ENCODE data around the gene PCBP3.

Gene PCBP3

GRCh38 chr21:45852886-45853400, 209.4 kb downstream of the PCBP3 start:
- Histone ChIP-seq H4K20me1 (ENCODE audit: low read depth, low read length) (no peaks in the 10 kb centered on the region), H3F3A (ENCODE audit: insufficient read depth) (no peaks in the 10 kb centered on the region)
- no peak for TF ChIP-seq EZH2phosphoT487 (conservative IDR thresholded peaks at IDR 0.05; ENCODE audit: low read length)
- TF ChIP-seq CTCF (IDR thresholded peaks at IDR 0.05; ENCODE audit: insufficient read depth, low read length, poor library complexity, severe bottlenecking) = no peak

GRCh38 chr21:45853703-45854342, 210.3 kb downstream of the PCBP3 start:
- H3K4me2 ChIP-seq (ENCODE audit: low read depth, low read length, poor library complexity, severe bottlenecking) = no peak overlapping the region
- no peaks in the 10 kb centered on the region for H3K9me3 ChIP-seq (ENCODE audit: insufficient read depth, low read length)
- no peaks in the 10 kb centered on the region for H3F3A ChIP-seq (ENCODE audit: insufficient read depth)
- no peak overlapping the region for H2AFZ ChIP-seq (ENCODE audit: low read depth, low read length, severe bottlenecking)
- H3K36me3 ChIP-seq (ENCODE audit: low read length) = no peaks in the 10 kb centered on the region
- no peak overlapping the region for H3K4me3 ChIP-seq (ENCODE audit: insufficient read depth, low read length, poor library complexity, severe bottlenecking)
- no peaks in the 10 kb centered on the region for H3K27me3 ChIP-seq (ENCODE audit: low read length)
- H3K9me2 ChIP-seq (replicated peaks; ENCODE audit: insufficient read depth, low read length) = no peaks in the 10 kb centered on the region
- no peaks in the 10 kb centered on the region for H4K20me1 ChIP-seq (ENCODE audit: low read depth, low read length)
- H3K9ac ChIP-seq (ENCODE audit: low read length) = no peak overlapping the region
- no peaks in the 10 kb centered on the region for H3K79me2 ChIP-seq (ENCODE audit: insufficient read depth, low read length)
- no peak overlapping the region for H3K27ac ChIP-seq (ENCODE audit: low read depth, low read length)
- TF ChIP-seq CTCF (IDR thresholded peaks at IDR 0.05; ENCODE audit: insufficient read depth, low read length, poor library complexity, severe bottlenecking) (no peak), EZH2phosphoT487 (conservative IDR thresholded peaks at IDR 0.05; ENCODE audit: low read length) (no peak)

More at GRCh38 chr21:45852886-45853400, 209.4 kb downstream of the PCBP3 start:
- Histone ChIP-seq H3K36me3 (ENCODE audit: low read length) (no peaks in the 10 kb centered on the region), H3K4me2 (ENCODE audit: low read depth, low read length, poor library complexity, severe bottlenecking) (no peak overlapping the region), H3K9ac (ENCODE audit: low read length) (no peak overlapping the region), H3K9me3 (ENCODE audit: insufficient read depth, low read length) (no peaks in the 10 kb centered on the region), H2AFZ (ENCODE audit: low read depth, low read length, severe bottlenecking) (no peak overlapping the region), H3K9me2 (replicated peaks; ENCODE audit: insufficient read depth, low read length) (no peaks in the 10 kb centered on the region), H3K79me2 (ENCODE audit: insufficient read depth, low read length) (no peaks in the 10 kb centered on the region), H3K27me3 (ENCODE audit: low read length) (no peaks in the 10 kb centered on the region), H3K27ac (ENCODE audit: low read depth, low read length) (no peak overlapping the region), H3K4me3 (ENCODE audit: insufficient read depth, low read length, poor library complexity, severe bottlenecking) (no peak overlapping the region)

GRCh38 chr21:45854690-45855247, 211.2 kb downstream of the PCBP3 start:
- Histone ChIP-seq H3K27me3 (ENCODE audit: low read length) (no peaks in the 10 kb centered on the region), H3K4me3 (ENCODE audit: insufficient read depth, low read length, poor library complexity, severe bottlenecking) (no peak overlapping the region)

More at GRCh38 chr21:45854690-45855247, 211.2 kb downstream of the PCBP3 start:
- no peaks in the 10 kb centered on the region for H4K20me1 ChIP-seq (ENCODE audit: low read depth, low read length)
- no peak overlapping the region for H3K27ac ChIP-seq (ENCODE audit: low read depth, low read length)
- H3K9me2 ChIP-seq (replicated peaks; ENCODE audit: insufficient read depth, low read length) = no peaks in the 10 kb centered on the region
- H3K4me2 ChIP-seq (ENCODE audit: low read depth, low read length, poor library complexity, severe bottlenecking) = no peak overlapping the region
- H3K9me3 ChIP-seq (ENCODE audit: insufficient read depth, low read length) = no peaks in the 10 kb centered on the region
- no peaks in the 10 kb centered on the region for H3F3A ChIP-seq (ENCODE audit: insufficient read depth)
- H3K9ac ChIP-seq (ENCODE audit: low read length) = no peak overlapping the region
- TF ChIP-seq EZH2phosphoT487 (conservative IDR thresholded peaks at IDR 0.05; ENCODE audit: low read length) (no peak), CTCF (IDR thresholded peaks at IDR 0.05; ENCODE audit: insufficient read depth, low read length, poor library complexity, severe bottlenecking) (no peak)
- no peaks in the 10 kb centered on the region for H3K36me3 ChIP-seq (ENCODE audit: low read length)
- no peaks in the 10 kb centered on the region for H3K79me2 ChIP-seq (ENCODE audit: insufficient read depth, low read length)
- H2AFZ ChIP-seq (ENCODE audit: low read depth, low read length, severe bottlenecking) = no peak overlapping the region

Data from SU-DHL-6 (cell line).